NCI-H1092 (cell line): Measurements from ENCODE around the gene CPT1B.
"Not testable (repeated sequence)": the region's sequence is repeated elsewhere in the genome, so short reads cannot be mapped to it uniquely, and the experiment has no call there.

Source experiments
- DNase-seq: peaks from one replicate; lab custom pipeline; 2025; lab: John Stamatoyannopoulos, UW

The CPT1B gene

GRCh38 chr22:50545522-50546325, 32.5 kb downstream of the CPT1B start, which contains the start of gene KLHDC7B:
KLHDC7B (plus strand) TSS chr22:50545899; CDS start chr22:50546244, 345 bp downstream.
- DNase-seq, result no peak

- no peak for DNase-seq
These were observed 33.4 kb downstream of the CPT1B start for GRCh38 chr22:50544746-50545253.

GRCh38 chr22:50544078-50544745, 34.0 kb downstream of the CPT1B start:
- peak; percentile 3 for DNase-seq

GRCh38 chr22:50542416-50542927, 35.8 kb downstream of the CPT1B start:
- no peak for DNase-seq

- not testable (repeated sequence) for DNase-seq
These were observed 36.6 kb downstream of the CPT1B start for GRCh38 chr22:50541667-50542026.

- no peak for DNase-seq
These were observed 37.8 kb downstream of the CPT1B start for GRCh38 chr22:50540381-50540780.

- no peak for DNase-seq
These were observed 40.5 kb downstream of the CPT1B start for GRCh38 chr22:50537765-50538164.

- DNase-seq, result no peak
These were observed 42.0 kb downstream of the CPT1B start for GRCh38 chr22:50536226-50536625.

- no peak for DNase-seq
These were observed 43.1 kb downstream of the CPT1B start for GRCh38 chr22:50535113-50535512.

GRCh38 chr22:50533856-50534711, 44.1 kb downstream of the CPT1B start:
- not testable (repeated sequence) for DNase-seq

GRCh38 chr22:50532824-50533796, 45.1 kb downstream of the CPT1B start:
- no peak for DNase-seq

GRCh38 chr22:50531962-50532674, 46.1 kb downstream of the CPT1B start:
- DNase-seq, result no peak

GRCh38 chr22:50531546-50531961, 46.7 kb downstream of the CPT1B start:
- no peak for DNase-seq

GRCh38 chr22:50530877-50531545, 47.2 kb downstream of the CPT1B start:
- DNase-seq, result no peak

GRCh38 chr22:50530580-50530876, 47.7 kb downstream of the CPT1B start:
- DNase-seq, result no peak

GRCh38 chr22:50529897-50530579, 48.2 kb downstream of the CPT1B start, which contains the start of gene TYMP:
TYMP (minus strand) TSS chr22:50530012; CDS start chr22:50529709, 303 bp downstream.
- no peak for DNase-seq

- no peak for DNase-seq
These were observed 48.8 kb downstream of the CPT1B start for GRCh38 chr22:50529416-50529896.

GRCh38 chr22:50528682-50529415, 49.4 kb downstream of the CPT1B start:
- no peak for DNase-seq
